GM12891 (cell line): ENCODE results near the gene PINLYP.
"Not testable (repeated sequence)": the region's sequence is repeated elsewhere in the genome, so short reads cannot be mapped to it uniquely, and the experiment has no call there.

Source experiments
- DNase-seq: peaks from one replicate; pipeline ENCODE4 v3.0.0; 2011; ENCODE audit warnings: low spot score; ENCODE audit not compliant: insufficient read length
- FAIRE-seq: peaks from 2 replicates; lab custom pipeline; 2011; peaks lifted over from hg19 to GRCh38; lab: Jason Lieb, UNC
- PAX5 ChIP-seq: IDR thresholded peaks from 2 replicates; pipeline ENCODE4 v1.6.1; 2011; ENCODE audit warnings: low read length, moderate library complexity, mild to moderate bottlenecking; ENCODE audit not compliant: insufficient read depth, severe bottlenecking
- POLR2A ChIP-seq: IDR thresholded peaks from 2 replicates; pipeline ENCODE4 v1.6.1; 2011; ENCODE audit warnings: low read depth, low read length, control low read depth
- POLR2AphosphoS5 ChIP-seq: IDR thresholded peaks from 2 replicates; pipeline ENCODE4 v1.6.1; 2011; ENCODE audit warnings: low read depth, low read length, control low read depth
- POU2F2 ChIP-seq: IDR thresholded peaks from 2 replicates; pipeline ENCODE4 v1.6.1; 2011; ENCODE audit warnings: low read depth, mild to moderate bottlenecking, control low read depth, low read length, moderate library complexity
- SPI1 ChIP-seq: IDR thresholded peaks from 2 replicates; pipeline ENCODE4 v1.6.1; 2011; ENCODE audit warnings: low read depth, low read length, control low read depth
- TAF1 ChIP-seq: IDR thresholded peaks from 2 replicates; pipeline ENCODE4 v1.6.1; 2011; ENCODE audit warnings: low read depth, low read length, control low read depth

PINLYP gene

DNA sequence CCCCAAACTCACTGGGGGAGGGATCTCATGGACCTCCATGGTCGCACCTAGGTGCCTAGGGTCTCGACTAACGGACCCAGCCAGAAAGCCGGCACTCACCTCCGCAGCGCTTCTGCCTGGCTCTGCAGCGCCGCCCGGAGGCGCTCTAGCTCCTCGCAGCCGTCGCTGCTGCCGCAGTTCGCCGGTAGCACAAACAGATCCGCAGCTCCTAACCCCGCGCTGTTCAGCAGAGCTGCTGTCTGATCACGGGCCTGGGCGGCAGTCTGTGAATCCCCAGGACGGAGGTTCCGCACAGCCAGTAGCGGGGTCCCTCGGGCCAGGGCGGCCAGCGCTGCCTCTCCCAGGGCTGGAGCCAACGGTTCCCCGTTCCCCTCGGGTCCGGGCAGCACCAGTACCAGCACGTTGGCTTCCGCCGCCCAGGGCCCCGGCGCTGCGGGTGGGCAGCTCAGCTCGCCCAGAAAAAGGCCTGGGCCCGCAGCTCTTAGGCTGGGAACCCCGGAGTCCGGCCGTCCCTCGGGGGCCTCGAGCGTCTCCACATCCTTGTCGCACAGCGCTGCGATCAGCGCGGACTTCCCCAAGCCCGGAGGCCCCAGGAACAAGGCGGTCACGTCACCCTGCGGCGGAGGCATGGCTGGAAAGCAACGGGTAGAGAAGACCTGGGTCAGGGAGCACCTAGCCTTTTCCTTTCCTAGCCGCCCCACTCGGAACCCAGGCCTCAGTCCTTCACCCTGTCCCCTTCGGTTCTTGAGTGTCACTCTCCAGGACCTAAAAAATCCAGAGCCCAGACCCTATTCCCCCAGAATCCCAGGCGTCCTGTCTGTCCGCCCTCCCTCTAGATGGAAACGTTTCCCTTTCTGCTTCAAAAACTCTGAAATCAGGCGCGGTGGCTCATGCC lies 19.4 kb downstream of the PINLYP start:
- peak; percentile 89 for FAIRE-seq
- TF ChIP-seq SPI1 (no peak), TAF1 (no peak), POLR2A (0 out of 2 replicates have a peak, but pooled peaks have one; percentile 42), POLR2AphosphoS5 (0 out of 2 replicates have a peak, but pooled peaks have one; percentile 5), POU2F2 (no peak), PAX5 (no peak)
- peak; percentile 65 for DNase-seq

- DNase-seq (no peak), FAIRE-seq (no peak)
- no peak for TF ChIP-seq TAF1
Measured at GRCh38 chr19:43595605-43595998, 20.0 kb downstream of the PINLYP start.

DNA sequence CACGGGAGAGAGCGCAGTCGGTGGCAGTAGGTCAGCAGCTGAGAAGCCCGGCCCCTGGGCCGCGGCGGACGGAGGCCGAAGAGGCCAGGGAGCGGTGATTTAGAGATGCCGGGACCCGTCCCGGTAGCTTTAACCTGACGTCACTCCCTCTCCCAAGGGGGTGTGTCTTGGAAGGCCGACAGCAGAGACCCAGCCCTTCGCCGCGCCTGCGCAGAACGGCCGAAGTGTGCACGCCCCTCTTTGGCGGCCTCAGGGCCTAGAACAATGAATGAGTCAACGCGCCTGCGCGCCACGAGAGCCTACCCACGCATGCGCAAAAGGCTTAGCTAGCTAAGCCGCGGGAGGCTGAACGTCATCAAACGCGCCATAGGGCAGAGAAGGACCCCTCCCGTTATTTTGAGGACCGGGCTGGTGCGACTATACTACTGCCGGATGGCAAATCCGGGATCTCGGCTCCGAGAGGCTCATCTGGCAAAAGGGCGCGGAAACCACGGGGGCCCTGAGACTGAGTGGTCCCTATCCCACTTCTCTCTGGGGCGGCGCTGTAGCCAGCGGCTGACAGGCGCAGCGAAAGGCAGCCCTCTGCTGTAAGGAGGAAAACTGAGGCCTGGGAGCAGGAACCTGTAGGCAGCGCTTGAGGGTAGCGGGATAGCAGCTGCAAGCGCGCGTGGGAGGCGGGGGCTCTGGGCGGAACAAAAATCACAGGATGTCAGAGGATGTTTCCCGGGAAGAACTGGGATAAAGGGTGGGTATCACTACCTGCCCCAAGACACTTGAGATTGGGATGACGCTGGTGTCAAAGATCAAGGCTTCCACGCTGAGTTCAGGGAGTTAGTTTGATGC lies 20.6 kb downstream of the PINLYP start, which contains the start of the genes IRGQ and ZNF576:
Gene IRGQ, minus strand, starts transcription at position 136 of the 843 bp plus-strand sequence. CDS start 796 bp downstream, outside the sequence.
Gene ZNF576, plus strand, starts transcription at position 597 of the 843 bp plus-strand sequence. CDS start 514 bp downstream, outside the sequence.
- FAIRE-seq (peak; percentile 100), DNase-seq (peak; percentile 94)
- TF ChIP-seq PAX5: no peak
- TF ChIP-seq POLR2AphosphoS5: peak; percentile 43
- TF ChIP-seq TAF1: peak; percentile 54

GRCh38 chr19:43596842-43597461 lies 21.4 kb downstream of the PINLYP start:
- FAIRE-seq (no peak), DNase-seq (no peak)
- TF ChIP-seq SPI1 (0 out of 2 replicates have a peak, but pooled peaks have one; percentile 1), PAX5 (no peak)

- TF ChIP-seq POLR2AphosphoS5 (no peak), PAX5 (no peak), POLR2A (no peak), TAF1 (no peak), POU2F2 (no peak), SPI1 (no peak)
- DNase-seq: no peak
- no peak for FAIRE-seq
Measured at GRCh38 chr19:43597876-43598275, 22.3 kb downstream of the PINLYP start.

GRCh38 chr19:43598445-43599240 lies 23.0 kb downstream of the PINLYP start:
- TF ChIP-seq TAF1 (no peak), SPI1 (no peak), PAX5 (no peak), POU2F2 (no peak), POLR2AphosphoS5 (no peak), POLR2A (no peak)
- DNase-seq: no peak
- FAIRE-seq: no peak

DNA sequence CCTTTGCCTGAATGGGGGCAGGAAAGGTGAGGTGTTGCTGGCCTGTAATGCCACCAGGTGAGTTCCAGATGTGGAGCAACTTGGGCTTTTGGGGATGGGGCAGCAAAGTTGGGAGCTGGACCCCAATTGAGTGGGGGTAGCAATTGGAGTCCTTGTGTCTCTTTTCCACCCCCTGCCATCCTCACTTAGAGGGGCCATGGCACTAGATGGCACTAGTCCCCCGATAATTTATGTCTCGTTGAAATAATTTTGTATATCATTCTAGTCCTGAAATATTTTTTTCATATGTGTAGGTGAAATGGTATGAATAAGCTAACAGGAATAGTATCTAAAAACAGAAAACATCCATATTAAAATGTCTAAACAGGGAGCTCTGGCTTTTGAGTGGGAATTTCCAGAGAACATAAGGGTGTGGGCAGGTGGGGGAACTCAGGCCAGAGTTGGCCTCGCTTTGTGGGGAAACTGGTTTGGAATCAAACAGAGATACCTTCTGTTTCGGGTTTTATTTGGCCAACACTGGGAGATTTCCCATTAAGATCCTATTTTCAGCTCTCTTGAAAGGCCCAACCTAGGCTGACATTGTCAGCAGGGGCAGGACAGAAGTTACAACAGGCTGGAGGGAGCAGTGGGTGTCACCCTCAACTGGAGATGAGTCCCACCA lies 24.2 kb downstream of the PINLYP start:
- FAIRE-seq: no peak
- no peak for DNase-seq
- TF ChIP-seq TAF1 (no peak), POU2F2 (no peak), POLR2A (no peak), PAX5 (no peak), POLR2AphosphoS5 (no peak), SPI1 (no peak)

GRCh38 chr19:43600326-43600725 lies 24.7 kb downstream of the PINLYP start:
- DNase-seq, FAIRE-seq: not testable (repeated sequence)

DNA sequence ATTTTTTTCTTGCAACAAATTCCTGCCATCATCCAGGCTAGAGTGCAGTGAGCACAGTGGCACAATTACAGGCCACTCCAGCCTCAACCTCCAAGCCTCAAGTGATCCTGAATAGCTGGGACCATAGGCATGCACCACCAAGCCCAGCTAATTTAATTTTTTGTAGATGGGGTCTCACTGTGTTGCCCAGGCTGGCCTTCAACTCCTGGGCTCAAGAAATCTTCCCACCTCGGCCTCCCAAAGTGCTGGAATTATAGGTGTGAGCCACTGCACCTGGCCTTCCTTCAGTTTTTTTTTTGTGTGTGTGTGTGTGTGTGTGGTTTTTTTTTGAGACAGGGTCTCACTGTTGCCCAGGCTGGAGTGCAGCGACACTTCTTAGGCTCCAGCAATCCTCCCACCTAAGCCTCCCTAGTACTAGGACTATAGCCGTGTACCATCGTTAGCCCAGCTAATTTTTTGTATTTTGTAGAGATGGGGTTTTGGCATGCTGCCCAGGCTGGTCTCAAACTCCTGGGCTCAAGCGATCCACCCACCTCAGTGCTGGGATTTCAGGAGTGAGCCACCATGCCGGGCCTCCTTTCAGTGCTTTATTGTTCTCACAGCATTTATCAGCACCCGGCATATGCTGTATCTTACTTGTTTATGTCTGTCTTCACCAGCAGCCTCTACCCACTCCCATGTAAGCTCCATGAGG lies 30.4 kb downstream of the PINLYP start:
- no peak for DNase-seq
- FAIRE-seq: no peak
- no peak for TF ChIP-seq POLR2AphosphoS5
- no peak for TF ChIP-seq POLR2A
- TF ChIP-seq POU2F2: no peak
- TF ChIP-seq TAF1: no peak
- TF ChIP-seq SPI1: no peak
- TF ChIP-seq PAX5: no peak
